HepG2 (cell line): ENCODE results near the gene WDR54. TPM values are rescaled to one million over a fixed set of nuclear protein-coding genes. Genes with fewer than 3 reads are reported as not detected.
A peak's percentile ranks its signal among the peaks of the same experiment; 100 is the strongest.

ENCODE experiments used
- BORCS8-MEF2B ChIP-seq: sonication (generic); formaldehyde crosslinking; IDR thresholded peaks from 2 replicates; pipeline ENCODE4 v1.8.0; 2022; ENCODE audit warnings: mild to moderate bottlenecking, missing genetic modification reagents
- CCAR2 ChIP-seq: fragments of 200-400 bp; formaldehyde crosslinking; optimal IDR thresholded peaks from 2 replicates; pipeline ENCODE3; 2018; ENCODE audit warnings: low read depth, mild to moderate bottlenecking, low read length, moderate library complexity
- CENPT ChIP-seq: sonication (generic); formaldehyde crosslinking; IDR thresholded peaks from 2 replicates; pipeline ENCODE4 v1.8.0; 2022; ENCODE audit warnings: low read depth, mild to moderate bottlenecking, moderate library complexity, missing genetic modification reagents
- FOXP4 ChIP-seq: sonication (generic); formaldehyde crosslinking; IDR thresholded peaks from 2 replicates; pipeline ENCODE4 v1.4.0; 2020; ENCODE audit warnings: missing genetic modification reagents
- GATA4 ChIP-seq: sonication (generic); IDR thresholded peaks from 2 replicates; pipeline ENCODE4 v1.6.1; 2016; ENCODE audit warnings: antibody characterized with exemption, low read depth, borderline replicate concordance
- MAZ ChIP-seq, 2 experiments: sonication (generic) in 1 of 2; formaldehyde crosslinking in 1 of 2; IDR thresholded peaks; 2 replicates each; pipeline versions ENCODE4 v1.5.0 to v1.6.1; 2012 to 2020; ENCODE audit warnings: low read depth in 2 of 2, mild to moderate bottlenecking in 2 of 2, borderline replicate concordance in 1 of 2, improper control_type of control experiment in 1 of 2, low read length in 1 of 2, missing genetic modification reagents in 1 of 2, moderate library complexity in 1 of 2
- NCOA5 ChIP-seq: sonication (generic); formaldehyde crosslinking; IDR thresholded peaks from 2 replicates; pipeline ENCODE4 v1.4.0; 2020; ENCODE audit warnings: missing genetic modification reagents
- RBFOX2 ChIP-seq: fragments of 200-400 bp; formaldehyde crosslinking; IDR thresholded peaks from 2 replicates; pipeline ENCODE4 v1.6.1; 2017; ENCODE audit warnings: low read depth, mild to moderate bottlenecking, low read length
- RBM39 ChIP-seq: fragments of 200-400 bp; formaldehyde crosslinking; IDR thresholded peaks from one replicate; pipeline ENCODE4 v1.6.1; 2018; ENCODE audit warnings: antibody characterized with exemption, mild to moderate bottlenecking, low read depth, low read length; ENCODE audit not compliant: poor library complexity, severe bottlenecking
- ZBTB25 ChIP-seq: IDR thresholded peaks from 2 replicates; pipeline ENCODE4 v1.6.1; 2018; ENCODE audit warnings: missing genetic modification reagents
- ZBTB42 ChIP-seq: sonication (generic); formaldehyde crosslinking; IDR thresholded peaks from 2 replicates; pipeline ENCODE4 v1.5.0; 2020; ENCODE audit warnings: mild to moderate bottlenecking, missing genetic modification reagents
- ZBTB46 ChIP-seq: sonication (generic); formaldehyde crosslinking; IDR thresholded peaks from 2 replicates; pipeline ENCODE4 v1.4.0; 2020; ENCODE audit warnings: mild to moderate bottlenecking, missing genetic modification reagents, borderline replicate concordance
- ZNF282 ChIP-seq: fragments of 450-650 bp; IDR thresholded peaks from 2 replicates; pipeline ENCODE4 v1.6.1; 2018; ENCODE audit not compliant: partially characterized antibody
- ZNF337 ChIP-seq: sonication (generic); formaldehyde crosslinking; IDR thresholded peaks from 2 replicates; pipeline ENCODE4 v1.5.1; 2020; ENCODE audit warnings: missing genetic modification reagents, low read depth, mild to moderate bottlenecking, borderline replicate concordance
- ZNF766 ChIP-seq: sonication (generic); formaldehyde crosslinking; IDR thresholded peaks from 2 replicates; pipeline ENCODE4 v1.5.0; 2020; ENCODE audit warnings: missing genetic modification reagents, borderline replicate concordance
- ZNF883 ChIP-seq: sonication (generic); formaldehyde crosslinking; IDR thresholded peaks from 2 replicates; pipeline ENCODE4 v1.5.1; 2020; ENCODE audit warnings: mild to moderate bottlenecking, missing genetic modification reagents; ENCODE audit errors: not compliant biosample characterization
- polyA plus RNA-seq, 8 experiments: library from polyadenylated mRNA; depleted of rRNA in 3 of 8; stranded (reverse) in 7 of 8; unstranded in 1 of 8; fragments of >200 nt; fragmentation: Illumina TruSeq in 4 of 8; extraction: Trizol in 4 of 8; gene quantifications; 2 replicates each; pipeline versions ENCODE4 v1.2.1 to v1.2.3, GENCODE V29; 2011 to 2016; ENCODE audit warnings: low read depth in 4 of 8, missing spikeins in 1 of 8, mixed read lengths in 1 of 8; ENCODE audit not compliant: insufficient read depth in 1 of 8
- total RNA-seq, 5 experiments: library from RNA; depleted of rRNA; stranded (reverse); fragments of >200 nt; fragmentation: Illumina TruSeq; extraction: Trizol; gene quantifications; 2 replicates each; pipeline ENCODE4 v1.2.3, GENCODE V29; 2016; ENCODE audit warnings: low read depth in 1 of 5
- TF ChIP-seq, protein P1 (sequence below): sonication (generic); formaldehyde crosslinking; IDR thresholded peaks from 2 replicates; pipeline ENCODE4 v1.5.0; 2020; ENCODE audit warnings: missing genetic modification reagents, mild to moderate bottlenecking, borderline replicate concordance
- TF ChIP-seq, protein P2 (sequence below): IDR thresholded peaks from 2 replicates; pipeline ENCODE4 v1.6.1; 2016; ENCODE audit warnings: missing compliant biosample characterization, missing genetic modification reagents, borderline replicate concordance

The WDR54 gene
- total and polyA plus RNA-seq, 2 of the 13 experiments (the other 11 are each of a cell fraction or from before 2014, with no cell fraction given), result 2.0 to 17.3 TPM

DNA sequence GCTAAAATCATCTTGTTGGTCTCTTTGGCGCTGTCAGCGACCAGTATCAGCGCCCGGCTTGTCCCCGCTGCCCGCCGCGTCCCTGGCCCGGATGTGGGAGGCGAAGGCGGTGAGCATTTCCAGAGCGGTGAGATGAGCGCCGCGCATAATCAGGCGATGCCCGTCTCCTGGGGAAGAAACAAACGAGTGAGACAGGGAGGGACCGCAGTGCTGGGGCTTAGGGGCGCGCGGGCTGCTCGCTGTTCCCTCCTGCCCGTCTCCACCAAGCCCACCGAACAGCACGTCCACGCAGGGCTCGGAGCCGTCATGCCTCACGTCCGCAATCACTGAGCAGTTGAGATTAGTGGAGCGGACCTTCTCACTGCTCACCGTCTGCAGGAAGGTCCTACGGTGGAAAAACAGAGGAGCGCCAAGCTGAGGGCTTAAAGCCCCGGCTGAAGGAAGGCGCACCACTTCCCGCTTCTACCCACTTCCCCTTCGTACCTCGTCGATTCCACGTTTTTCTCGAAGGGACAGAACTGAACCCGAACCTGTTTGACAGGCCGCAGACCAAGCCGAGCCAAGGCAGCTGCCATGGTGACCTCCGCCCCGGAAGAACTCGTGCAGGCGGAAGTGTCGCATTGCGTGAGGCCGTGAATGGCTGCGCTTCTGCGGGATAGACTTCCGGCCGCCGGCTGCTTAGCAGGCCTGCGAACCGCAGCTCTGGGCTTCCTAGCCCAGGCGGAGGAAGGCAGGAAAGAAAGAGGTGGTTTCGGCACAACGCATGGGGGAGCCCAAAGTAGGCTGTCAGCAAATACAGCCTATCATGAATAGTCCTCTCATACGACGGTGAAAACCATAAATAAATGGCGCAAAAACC, 50.8 kb downstream of the WDR54 start, which contains the start of gene MRPL53 (continued):
- peak; percentile 79 for TF ChIP-seq FOXP4
- peak; percentile 94 for TF ChIP-seq RBFOX2
- TF ChIP-seq ZBTB42, result no peak; the same call in none of the 2 replicates
- TF ChIP-seq CENPT (CRISPR knock-in tag), result peak; percentile 82; the same call in 1 of the 2 replicates
- peak; percentile 77 for TF ChIP-seq RBM39
- TF ChIP-seq MAZ (IDR thresholded peaks at IDR 0.05; ENCODE audit: borderline replicate concordance, low read depth, low read length), result no peak
- peak; percentile 92 for TF ChIP-seq MAZ (CRISPR knock-in tag; IDR thresholded peaks at IDR 0.05; ENCODE audit: low read depth)
- TF ChIP-seq ZNF883 (CRISPR knock-in tag), result peak; percentile 99
- TF ChIP-seq ZNF337 (CRISPR knock-in tag), result peak; percentile 94; the same call in 1 of the 2 replicates
- TF ChIP-seq ZNF766 (CRISPR knock-in tag), result peak; percentile 94; the same call in 1 of the 2 replicates
- peak; percentile 99 for TF ChIP-seq BORCS8-MEF2B
- no peak for TF ChIP-seq CCAR2
- peak; percentile 94 for TF ChIP-seq ZBTB25 (CRISPR knock-in tag)
- no peak for TF ChIP-seq ZNF282
- TF ChIP-seq NCOA5, result peak; percentile 100
- TF ChIP-seq, protein P1, sequence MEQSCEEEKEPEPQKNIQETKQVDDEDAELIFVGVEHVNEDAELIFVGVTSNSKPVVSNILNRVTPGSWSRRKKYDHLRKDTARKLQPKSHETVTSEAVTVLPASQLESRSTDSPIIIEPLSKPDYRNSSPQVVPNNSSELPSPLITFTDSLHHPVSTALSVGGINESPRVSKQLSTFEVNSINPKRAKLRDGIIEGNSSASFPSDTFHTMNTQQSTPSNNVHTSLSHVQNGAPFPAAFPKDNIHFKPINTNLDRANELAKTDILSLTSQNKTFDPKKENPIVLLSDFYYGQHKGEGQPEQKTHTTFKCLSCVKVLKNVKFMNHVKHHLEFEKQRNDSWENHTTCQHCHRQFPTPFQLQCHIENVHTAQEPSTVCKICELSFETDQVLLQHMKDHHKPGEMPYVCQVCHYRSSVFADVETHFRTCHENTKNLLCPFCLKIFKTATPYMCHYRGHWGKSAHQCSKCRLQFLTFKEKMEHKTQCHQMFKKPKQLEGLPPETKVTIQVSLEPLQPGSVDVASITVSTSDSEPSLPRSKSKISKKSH (CRISPR knock-in tag), result peak; percentile 97
- peak; percentile 95; the same call in 1 of the 2 replicates for TF ChIP-seq ZBTB46
- TF ChIP-seq GATA4, result peak; percentile 46; the same call in 1 of the 2 replicates
- TF ChIP-seq, protein P2, sequence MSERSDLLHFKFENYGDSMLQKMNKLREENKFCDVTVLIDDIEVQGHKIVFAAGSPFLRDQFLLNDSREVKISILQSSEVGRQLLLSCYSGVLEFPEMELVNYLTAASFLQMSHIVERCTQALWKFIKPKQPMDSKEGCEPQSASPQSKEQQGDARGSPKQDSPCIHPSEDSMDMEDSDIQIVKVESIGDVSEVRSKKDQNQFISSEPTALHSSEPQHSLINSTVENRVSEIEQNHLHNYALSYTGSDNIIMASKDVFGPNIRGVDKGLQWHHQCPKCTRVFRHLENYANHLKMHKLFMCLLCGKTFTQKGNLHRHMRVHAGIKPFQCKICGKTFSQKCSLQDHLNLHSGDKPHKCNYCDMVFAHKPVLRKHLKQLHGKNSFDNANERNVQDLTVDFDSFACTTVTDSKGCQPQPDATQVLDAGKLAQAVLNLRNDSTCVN (CRISPR knock-in tag), result no peak; the same call in 1 of the 2 replicates
